ENCODE data around the gene FAM111B. TPM values are rescaled to one million over a fixed set of nuclear protein-coding genes. Genes with fewer than 3 reads are reported as not detected.
A peak's percentile ranks its signal among the peaks of the same experiment; 100 is the strongest.
"Not testable (repeated sequence)": the region's sequence is repeated elsewhere in the genome, so short reads cannot be mapped to it uniquely, and the experiment has no call there.

Gene FAM111B
- total RNA-seq, 1 experiment from 2014 or later: 10.7 TPM

DNA sequence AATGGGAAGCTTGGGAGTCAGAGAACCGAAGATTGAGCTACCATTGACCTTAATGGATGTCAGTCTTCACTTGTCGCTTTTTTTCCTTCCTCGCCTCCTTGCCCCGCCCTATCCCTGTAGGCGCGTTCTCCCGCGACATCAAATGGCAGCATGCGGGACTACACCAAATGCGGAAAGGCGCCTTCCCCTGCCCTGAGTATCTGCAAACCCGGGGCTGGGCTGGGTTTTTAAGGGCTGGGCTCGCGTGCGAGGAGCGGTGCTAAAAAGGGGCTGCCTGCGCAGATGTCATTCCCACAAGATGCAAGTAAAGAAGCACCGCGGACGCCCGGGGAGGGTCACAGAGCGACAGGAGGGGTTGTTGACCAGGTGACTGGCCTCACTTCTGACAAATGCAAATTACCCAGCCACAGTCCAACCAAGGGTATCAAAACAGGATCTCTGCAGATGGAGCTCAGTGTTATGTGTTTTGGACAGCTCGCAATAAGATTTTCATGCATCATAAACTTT is 4.7 kb upstream of the FAM111B start:
- no peaks in the 10 kb centered on the region for H4K20me1 ChIP-seq (ENCODE audit: insufficient read depth)
- ChIA-PET CTCF (no interaction called here), POLR2A (no interaction called here), RAD21 (ENCODE audit: low non-redundant PET in 1 of 2, low total read pairs in 2 of 2, uncharacterized antibody in 2 of 2, unreplicated experiment in 2 of 2) (no interaction called here)
- H2AFZ ChIP-seq (ENCODE audit: low read depth, low read length, poor library complexity, severe bottlenecking): no peak overlapping the region
- intact Hi-C loops (cut with micrococcal nuclease): no loop called here
- no peak overlapping the region for H3K9ac ChIP-seq (ENCODE audit: low read length)
- no peaks in the 10 kb centered on the region for H3K27me3 ChIP-seq (ENCODE audit: insufficient read depth, low read length)
- TF ChIP-seq ZNF274 (IDR thresholded peaks at IDR 0.05; ENCODE audit: low read depth, low read length): no peak
- TF ChIP-seq SIN3A (IDR thresholded peaks at IDR 0.05; ENCODE audit: low read depth): no peak
- no peak for TF ChIP-seq CEBPB (IDR thresholded peaks at IDR 0.05; ENCODE audit: low read depth)
- TF ChIP-seq ELF1 (IDR thresholded peaks at IDR 0.05; ENCODE audit: borderline replicate concordance, low read depth): no peak
- no peak for TF ChIP-seq POLR2A (IDR thresholded peaks at IDR 0.05; ENCODE audit: borderline replicate concordance, extremely low read depth, insufficient read depth, insufficient read length)
- no peak overlapping the region for H3K4me2 ChIP-seq (ENCODE audit: low read length)
- no peak overlapping the region for H3K4me3 ChIP-seq (replicated peaks in 1 of 2; ENCODE audit: low read depth in 1 of 2, low read length in 2 of 2)
- DNase-seq (ENCODE audit: low read depth, low spot score): no peak
- H3K79me2 ChIP-seq (ENCODE audit: insufficient read depth, low read length): no peaks in the 10 kb centered on the region
- no peaks in the 10 kb centered on the region for H3K9me3 ChIP-seq (ENCODE audit: control insufficient read depth in 1 of 2, insufficient read depth in 1 of 2, low read depth in 1 of 2, low read length in 2 of 2)
- no TSS peak for BruUV-seq (replicated peaks)
- no peaks in the 10 kb centered on the region for H3K36me3 ChIP-seq (ENCODE audit: control insufficient read depth in 1 of 2, insufficient read depth in 2 of 2, low read length in 2 of 2)
- H3K27ac ChIP-seq (ENCODE audit: low read depth, low read length): no peak overlapping the region
- H3K9me2 ChIP-seq (ENCODE audit: insufficient read depth): no peaks in the 10 kb centered on the region
- no peak for ATAC-seq
- peaks cover 0 to 12% of the 10 kb centered on the region in 2 experiments; a peak in 3 of 4 replicates for H3K4me1 ChIP-seq (ENCODE audit: control insufficient read depth in 1 of 2, insufficient read depth in 2 of 2, low read length in 2 of 2)

DNA sequence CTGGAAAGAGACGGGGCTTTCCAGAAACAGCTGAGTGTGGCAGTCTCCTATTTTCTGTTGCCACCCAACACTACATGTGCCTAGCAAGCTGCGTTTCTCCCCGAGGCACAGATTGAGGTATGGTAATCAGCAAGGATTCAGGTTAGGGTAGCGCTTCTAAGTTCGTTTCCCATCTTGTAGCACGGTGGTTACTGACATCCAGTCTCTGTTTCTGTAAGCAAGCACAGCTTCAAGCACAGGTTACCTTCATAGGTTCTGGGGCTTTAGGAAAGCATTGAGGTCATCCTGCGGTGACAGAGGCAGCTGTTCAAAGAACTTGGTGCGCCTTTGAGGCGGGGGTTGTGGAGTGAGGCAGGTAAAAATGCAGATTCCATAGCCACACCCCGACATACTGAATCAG is 684 bp downstream of the FAM111B start:
- H3K27me3 ChIP-seq (ENCODE audit: insufficient read depth, low read length); RAD21 ChIA-PET (ENCODE audit: low non-redundant PET in 1 of 2, low total read pairs in 2 of 2, uncharacterized antibody in 2 of 2, unreplicated experiment in 2 of 2); DNase-seq (ENCODE audit: low read depth, low spot score); H4K20me1 ChIP-seq (ENCODE audit: insufficient read depth); H3K9me2 ChIP-seq (ENCODE audit: insufficient read depth); ATAC-seq; POLR2A ChIA-PET; H3K27ac ChIP-seq (ENCODE audit: low read depth, low read length); H3K36me3 ChIP-seq (ENCODE audit: control insufficient read depth in 1 of 2, insufficient read depth in 2 of 2, low read length in 2 of 2); BruUV-seq (replicated peaks); intact Hi-C loops (cut with micrococcal nuclease); H3K79me2 ChIP-seq (ENCODE audit: insufficient read depth, low read length); H3K9me3 ChIP-seq (ENCODE audit: control insufficient read depth in 1 of 2, insufficient read depth in 1 of 2, low read depth in 1 of 2, low read length in 2 of 2): not testable (repeated sequence)
- CTCF ChIA-PET: interaction anchor here (1.5 kb wide), 1 partner anchor 28 kb away, joined by 4 read pairs; no protein-coding TSS in a partner anchor
- Histone ChIP-seq H2AFZ (ENCODE audit: low read depth, low read length, poor library complexity, severe bottlenecking) (peak overlapping the region; percentile 67), H3K9ac (ENCODE audit: low read length) (peak overlapping the region; percentile 54), H3K4me3 (replicated peaks in 1 of 2; ENCODE audit: low read depth in 1 of 2, low read length in 2 of 2) (peak overlapping the region; percentile 54 to 62), H3K4me1 (ENCODE audit: control insufficient read depth in 1 of 2, insufficient read depth in 2 of 2, low read length in 2 of 2) (peaks cover 0 to 23% of the 10 kb centered on the region in 2 experiments; a peak in 3 of 4 replicates), H3K4me2 (ENCODE audit: low read length) (peak overlapping the region; percentile 91)

Data from HCT116 (cell line).